Activated naive CD4-positive, alpha-beta T cell treated with Interleukin-2 at 50 U/mL for 16 hours (primary cell): ENCODE results near the gene GDPGP1.
"Not testable (repeated sequence)": the region's sequence is repeated elsewhere in the genome, so short reads cannot be mapped to it uniquely, and the experiment has no call there.

Source experiments
- DNase-seq: peaks from one replicate; pipeline ENCODE4 v3.0.0-alpha.2; 2020

The GDPGP1 gene

GRCh38 chr15:90264671-90265070 is 30.7 kb downstream of the GDPGP1 start:
- DNase-seq = peak; percentile 44

GRCh38 chr15:90265271-90266060 is 31.5 kb downstream of the GDPGP1 start, which contains the start of gene NGRN:
TSS of gene NGRN (plus strand) at chr15:90265672. CDS start at chr15:90265713, 41 bp downstream.
- peak; percentile 94 for DNase-seq

GRCh38 chr15:90266061-90266431 is 32.0 kb downstream of the GDPGP1 start:
- DNase-seq = peak; percentile 56

GRCh38 chr15:90266485-90266884 is 32.5 kb downstream of the GDPGP1 start:
- peak; percentile 39 for DNase-seq

GRCh38 chr15:90268415-90268814 is 34.4 kb downstream of the GDPGP1 start:
- DNase-seq = no peak

GRCh38 chr15:90270502-90271150 is 36.6 kb downstream of the GDPGP1 start:
- DNase-seq = no peak

GRCh38 chr15:90271459-90272166 is 37.6 kb downstream of the GDPGP1 start:
- no peak for DNase-seq

GRCh38 chr15:90278467-90278866 is 44.5 kb downstream of the GDPGP1 start:
- DNase-seq = not testable (repeated sequence)

- not testable (repeated sequence) for DNase-seq
Observed at GRCh38 chr15:90280743-90281142, 46.7 kb downstream of the GDPGP1 start.

GRCh38 chr15:90281637-90282036 is 47.6 kb downstream of the GDPGP1 start:
- DNase-seq = not testable (repeated sequence)

GRCh38 chr15:90286678-90287077 is 52.7 kb downstream of the GDPGP1 start:
- DNase-seq = peak; percentile 32

GRCh38 chr15:90287101-90287500 is 53.1 kb downstream of the GDPGP1 start:
- DNase-seq = no peak

GRCh38 chr15:90287946-90288345 is 53.9 kb downstream of the GDPGP1 start:
- no peak for DNase-seq

- peak; percentile 9 for DNase-seq
Observed at GRCh38 chr15:90291679-90292356, 57.8 kb downstream of the GDPGP1 start.

GRCh38 chr15:90293040-90293810 is 59.2 kb downstream of the GDPGP1 start:
- peak; percentile 76 for DNase-seq

- DNase-seq = no peak
Observed at GRCh38 chr15:90294159-90294558, 60.1 kb downstream of the GDPGP1 start.

- no peak for DNase-seq
Observed at GRCh38 chr15:90294601-90295269, 60.7 kb downstream of the GDPGP1 start.

- no peak for DNase-seq
Observed at GRCh38 chr15:90295270-90295648, 61.2 kb downstream of the GDPGP1 start.
